HEK293 (cell line): ENCODE data around the gene WNK4.

Experiments used
- CTCF ChIA-PET: fragments of 350-600 bp; formaldehyde crosslinking; extraction: SDS; loops from one replicate; lab custom pipeline; 2021; ENCODE audit warnings: antibody characterized with exemption; lab: Yijun Ruan, JAX
- POLR2A ChIA-PET: fragments of 300-600 bp; formaldehyde crosslinking; extraction: SDS; loops from one replicate; lab custom pipeline; 2020; ENCODE audit warnings: antibody characterized with exemption, inconsistent platforms; lab: Yijun Ruan, JAX
- H3K27ac ChIP-seq: fragments of 200-500 bp; sonication (Bioruptor generic); 2 replicates; pipeline ENCODE4 v1.5.1; 2014; ENCODE audit warnings: low read depth, low read length, control low read depth, inconsistent platforms; ENCODE audit errors: extremely low read depth
- H3K36me3 ChIP-seq, 2 experiments: fragments of 200-500 bp in 1 of 2; sonication (Bioruptor generic) in 1 of 2; 1 replicate in 1 of 2; 2 replicates in 1 of 2; pipeline ENCODE4 v1.5.1; 2014 to 2017; ENCODE audit warnings: inconsistent platforms in 2 of 2, low read length in 2 of 2; ENCODE audit not compliant: control insufficient read depth in 2 of 2, insufficient read depth in 1 of 2
- H3K4me1 ChIP-seq: fragments of 200-500 bp; sonication (Bioruptor generic); 2 replicates; pipeline ENCODE4 v1.5.1; 2014; ENCODE audit warnings: mild to moderate bottlenecking, low read length, inconsistent platforms; ENCODE audit not compliant: control insufficient read depth, insufficient read depth
- H3K4me3 ChIP-seq: 2 replicates; pipeline ENCODE4 v1.5.1; 2011; ENCODE audit warnings: low read depth, mild to moderate bottlenecking, control low read depth, low read length, moderate library complexity
- H3K9me3 ChIP-seq: fragments of 200-500 bp; sonication (Bioruptor generic); 2 replicates; pipeline ENCODE4 v1.5.1; 2014; ENCODE audit warnings: low read depth, low read length, inconsistent platforms; ENCODE audit not compliant: control insufficient read depth, insufficient read depth
- BCL11A ChIP-seq: fragments of 450-650 bp; formaldehyde crosslinking; IDR thresholded peaks from 2 replicates; pipeline ENCODE4 v1.5.1; 2016; ENCODE audit warnings: low read depth, missing biosample characterization, missing genetic modification characterization
- GLIS2 ChIP-seq: fragments of 450-650 bp; formaldehyde crosslinking; IDR thresholded peaks from 2 replicates; pipeline ENCODE4 v1.5.1; 2016; ENCODE audit warnings: missing biosample characterization, missing genetic modification characterization
- OVOL3 ChIP-seq: fragments of 450-650 bp; formaldehyde crosslinking; IDR thresholded peaks from 2 replicates; pipeline ENCODE4 v1.5.1; 2016; ENCODE audit warnings: missing biosample characterization, missing genetic modification characterization
- PRDM4 ChIP-seq: fragments of 450-650 bp; formaldehyde crosslinking; IDR thresholded peaks from 2 replicates; pipeline ENCODE4 v1.5.1; 2017; ENCODE audit warnings: missing biosample characterization, missing genetic modification characterization
- ZEB2 ChIP-seq: fragments of 450-650 bp; formaldehyde crosslinking; IDR thresholded peaks from 2 replicates; pipeline ENCODE4 v1.5.1; 2016; ENCODE audit warnings: missing biosample characterization, missing genetic modification characterization
- ZNF2 ChIP-seq: fragments of 450-650 bp; formaldehyde crosslinking; IDR thresholded peaks from 2 replicates; pipeline ENCODE4 v1.5.1; 2016; ENCODE audit warnings: missing biosample characterization, missing genetic modification characterization
- ZNF221 ChIP-seq: fragments of 450-650 bp; formaldehyde crosslinking; IDR thresholded peaks from 2 replicates; pipeline ENCODE4 v1.5.1; 2017; ENCODE audit warnings: missing biosample characterization, missing genetic modification characterization, borderline replicate concordance
- ZNF239 ChIP-seq: fragments of 450-650 bp; formaldehyde crosslinking; IDR thresholded peaks from 2 replicates; pipeline ENCODE4 v1.5.1; 2016; ENCODE audit warnings: missing biosample characterization, missing genetic modification characterization
- ZNF362 ChIP-seq: fragments of 450-650 bp; formaldehyde crosslinking; IDR thresholded peaks from 2 replicates; pipeline ENCODE4 v1.5.1; 2016; ENCODE audit warnings: missing biosample characterization, missing genetic modification characterization
- ZNF366 ChIP-seq: fragments of 450-650 bp; formaldehyde crosslinking; conservative IDR thresholded peaks from 2 replicates; pipeline ENCODE4 v1.5.1; 2016; ENCODE audit warnings: missing biosample characterization, missing genetic modification characterization
- ZNF416 ChIP-seq: fragments of 450-650 bp; formaldehyde crosslinking; IDR thresholded peaks from 2 replicates; pipeline ENCODE4 v1.5.1; 2016; ENCODE audit warnings: missing biosample characterization, missing genetic modification characterization
- ZNF529 ChIP-seq: fragments of 450-650 bp; formaldehyde crosslinking; IDR thresholded peaks from 2 replicates; pipeline ENCODE4 v1.5.1; 2017; ENCODE audit warnings: missing genetic modification characterization, missing biosample characterization; ENCODE audit not compliant: insufficient replicate concordance
- ZNF600 ChIP-seq: fragments of 450-650 bp; formaldehyde crosslinking; IDR thresholded peaks from 2 replicates; pipeline ENCODE4 v1.5.1; 2016; ENCODE audit warnings: missing biosample characterization, missing genetic modification characterization
- ZNF645 ChIP-seq: fragments of 450-650 bp; formaldehyde crosslinking; IDR thresholded peaks from 2 replicates; pipeline ENCODE4; 2016; ENCODE audit warnings: missing biosample characterization, missing genetic modification characterization
- ZNF677 ChIP-seq: fragments of 450-650 bp; IDR thresholded peaks from 2 replicates; pipeline ENCODE4 v1.5.0; 2018; ENCODE audit warnings: missing biosample characterization, mild to moderate bottlenecking, missing genetic modification characterization, moderate library complexity
- ZNF776 ChIP-seq: fragments of 450-650 bp; formaldehyde crosslinking; IDR thresholded peaks from 2 replicates; pipeline ENCODE4 v1.5.0; 2017; ENCODE audit warnings: missing biosample characterization, missing genetic modification characterization, borderline replicate concordance
- ZSCAN18 ChIP-seq: fragments of 450-650 bp; formaldehyde crosslinking; IDR thresholded peaks from 2 replicates; pipeline ENCODE4 v1.5.1; 2016; ENCODE audit warnings: missing biosample characterization, missing genetic modification characterization
- TF ChIP-seq, protein P1 (sequence below): fragments of 450-650 bp; formaldehyde crosslinking; IDR thresholded peaks from 2 replicates; pipeline ENCODE4 v1.5.1; 2016; ENCODE audit warnings: missing biosample characterization, missing genetic modification characterization
- TF ChIP-seq, protein P2 (sequence below): fragments of 450-650 bp; formaldehyde crosslinking; IDR thresholded peaks from 2 replicates; pipeline ENCODE4 v1.5.1; 2016; ENCODE audit warnings: missing biosample characterization, missing genetic modification characterization, borderline replicate concordance
- TF ChIP-seq, protein P3 (sequence below): fragments of 450-650 bp; formaldehyde crosslinking; IDR thresholded peaks from 2 replicates; pipeline ENCODE4 v1.5.1; 2016; ENCODE audit warnings: missing biosample characterization, missing genetic modification characterization

WNK4 gene

GRCh38 chr17:42767512-42767911 is 12.9 kb upstream of the WNK4 start:
- Histone ChIP-seq H3K9me3 (no peaks in the 10 kb centered on the region), H3K36me3 (no peaks in the 10 kb centered on the region; a peak in 1 of 3 replicates), H3K27ac (no peak overlapping the region), H3K4me3 (no peak overlapping the region), H3K4me1 (no peaks in the 10 kb centered on the region)
- ChIA-PET POLR2A (interaction anchor here (0.6 to 1.7 kb wide), 3 partner anchors 13 to 78 kb away, joined by 3 to 5 read pairs (median 4); partner anchors contain the start of genes BECN1 and WNK4), CTCF (interaction anchor here (0.6 to 0.9 kb wide), 2 partner anchors 21 to 87 kb away, joined by 3 read pairs; no protein-coding TSS in a partner anchor)
- TF ChIP-seq OVOL3 (tag by site-specific recombination) (no peak), ZNF362 (tag by site-specific recombination) (no peak), ZNF239 (tag by site-specific recombination) (no peak), ZNF366 (tag by site-specific recombination) (no peak), ZSCAN18 (tag by site-specific recombination) (no peak), ZNF600 (tag by site-specific recombination) (no peak), ZNF2 (tag by site-specific recombination) (no peak), BCL11A (no peak), PRDM4 (no peak), ZNF221 (no peak), ZNF529 (tag by site-specific recombination) (no peak), ZNF776 (no peak), ZNF677 (tag by site-specific recombination) (no peak), GLIS2 (no peak), ZNF645 (tag by site-specific recombination) (no peak), ZEB2 (no peak), ZNF416 (tag by site-specific recombination) (no peak)
- TF ChIP-seq, protein P1, sequence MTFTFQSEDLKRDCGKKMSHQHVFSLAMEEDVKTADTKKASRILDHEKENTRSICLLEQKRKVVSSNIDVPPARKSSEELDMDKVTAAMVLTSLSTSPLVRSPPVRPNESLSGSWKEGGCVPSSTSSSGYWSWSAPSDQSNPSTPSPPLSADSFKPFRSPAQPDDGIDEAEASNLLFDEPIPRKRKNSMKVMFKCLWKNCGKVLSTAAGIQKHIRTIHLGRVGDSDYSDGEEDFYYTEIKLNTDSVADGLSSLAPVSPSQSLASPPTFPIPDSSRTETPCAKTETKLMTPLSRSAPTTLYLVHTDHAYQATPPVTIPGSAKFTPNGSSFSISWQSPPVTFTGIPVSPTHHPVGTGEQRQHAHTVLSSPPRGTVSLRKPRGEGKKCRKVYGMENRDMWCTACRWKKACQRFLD (tag by site-specific recombination) = no peak
- TF ChIP-seq, protein P2, sequence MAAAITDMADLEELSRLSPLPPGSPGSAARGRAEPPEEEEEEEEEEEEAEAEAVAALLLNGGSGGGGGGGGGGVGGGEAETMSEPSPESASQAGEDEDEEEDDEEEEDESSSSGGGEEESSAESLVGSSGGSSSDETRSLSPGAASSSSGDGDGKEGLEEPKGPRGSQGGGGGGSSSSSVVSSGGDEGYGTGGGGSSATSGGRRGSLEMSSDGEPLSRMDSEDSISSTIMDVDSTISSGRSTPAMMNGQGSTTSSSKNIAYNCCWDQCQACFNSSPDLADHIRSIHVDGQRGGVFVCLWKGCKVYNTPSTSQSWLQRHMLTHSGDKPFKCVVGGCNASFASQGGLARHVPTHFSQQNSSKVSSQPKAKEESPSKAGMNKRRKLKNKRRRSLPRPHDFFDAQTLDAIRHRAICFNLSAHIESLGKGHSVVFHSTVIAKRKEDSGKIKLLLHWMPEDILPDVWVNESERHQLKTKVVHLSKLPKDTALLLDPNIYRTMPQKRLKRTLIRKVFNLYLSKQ (tag by site-specific recombination) = no peak
- TF ChIP-seq, protein P3, sequence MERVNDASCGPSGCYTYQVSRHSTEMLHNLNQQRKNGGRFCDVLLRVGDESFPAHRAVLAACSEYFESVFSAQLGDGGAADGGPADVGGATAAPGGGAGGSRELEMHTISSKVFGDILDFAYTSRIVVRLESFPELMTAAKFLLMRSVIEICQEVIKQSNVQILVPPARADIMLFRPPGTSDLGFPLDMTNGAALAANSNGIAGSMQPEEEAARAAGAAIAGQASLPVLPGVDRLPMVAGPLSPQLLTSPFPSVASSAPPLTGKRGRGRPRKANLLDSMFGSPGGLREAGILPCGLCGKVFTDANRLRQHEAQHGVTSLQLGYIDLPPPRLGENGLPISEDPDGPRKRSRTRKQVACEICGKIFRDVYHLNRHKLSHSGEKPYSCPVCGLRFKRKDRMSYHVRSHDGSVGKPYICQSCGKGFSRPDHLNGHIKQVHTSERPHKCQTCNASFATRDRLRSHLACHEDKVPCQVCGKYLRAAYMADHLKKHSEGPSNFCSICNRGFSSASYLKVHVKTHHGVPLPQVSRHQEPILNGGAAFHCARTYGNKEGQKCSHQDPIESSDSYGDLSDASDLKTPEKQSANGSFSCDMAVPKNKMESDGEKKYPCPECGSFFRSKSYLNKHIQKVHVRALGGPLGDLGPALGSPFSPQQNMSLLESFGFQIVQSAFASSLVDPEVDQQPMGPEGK (tag by site-specific recombination) = no peak
